Epithelial cell of esophagus (primary cell): ENCODE data around the gene MMP15.

Experiments used
- DNase-seq: peaks from one replicate; pipeline ENCODE4 v3.0.0; 2010; ENCODE audit warnings: low read depth
- H3K4me3 ChIP-seq: 2 replicates; pipeline ENCODE4 v1.5.1; 2011; ENCODE audit warnings: mild to moderate bottlenecking, low read length, control low read depth
- CTCF ChIP-seq: IDR thresholded peaks from 2 replicates; pipeline ENCODE4 v1.5.1; 2011; ENCODE audit warnings: low read depth, mild to moderate bottlenecking, low read length, control low read depth, inconsistent platforms; ENCODE audit not compliant: insufficient read depth; ENCODE audit errors: missing control alignments

MMP15 gene

GRCh38 chr16:58018803-58019202 is 6.8 kb upstream of the MMP15 start:
- H3K4me3 ChIP-seq, result no peak overlapping the region
- DNase-seq, result no peak
- TF ChIP-seq CTCF, result no peak

GRCh38 chr16:58019866-58020538 is 5.6 kb upstream of the MMP15 start:
- no peak for TF ChIP-seq CTCF
- H3K4me3 ChIP-seq, result no peak overlapping the region
- no peak for DNase-seq

GRCh38 chr16:58020628-58021521 is 4.7 kb upstream of the MMP15 start:
- peak; percentile 55 for DNase-seq
- peak; percentile 88 for TF ChIP-seq CTCF

GRCh38 chr16:58021661-58022551 is 3.6 kb upstream of the MMP15 start:
- TF ChIP-seq CTCF, result no peak
- H3K4me3 ChIP-seq, result no peak overlapping the region
- DNase-seq, result peak; percentile 62

More at GRCh38 chr16:58020628-58021521, 4.7 kb upstream of the MMP15 start:
- H3K4me3 ChIP-seq, result no peak overlapping the region

- DNase-seq, result peak; percentile 75
- TF ChIP-seq CTCF, result no peak
- no peak overlapping the region for H3K4me3 ChIP-seq
Observed at GRCh38 chr16:58022601-58023371, 2.8 kb upstream of the MMP15 start.
